ENCODE data around the gene BMAL1.

- TF ChIP-seq, protein P1, sequence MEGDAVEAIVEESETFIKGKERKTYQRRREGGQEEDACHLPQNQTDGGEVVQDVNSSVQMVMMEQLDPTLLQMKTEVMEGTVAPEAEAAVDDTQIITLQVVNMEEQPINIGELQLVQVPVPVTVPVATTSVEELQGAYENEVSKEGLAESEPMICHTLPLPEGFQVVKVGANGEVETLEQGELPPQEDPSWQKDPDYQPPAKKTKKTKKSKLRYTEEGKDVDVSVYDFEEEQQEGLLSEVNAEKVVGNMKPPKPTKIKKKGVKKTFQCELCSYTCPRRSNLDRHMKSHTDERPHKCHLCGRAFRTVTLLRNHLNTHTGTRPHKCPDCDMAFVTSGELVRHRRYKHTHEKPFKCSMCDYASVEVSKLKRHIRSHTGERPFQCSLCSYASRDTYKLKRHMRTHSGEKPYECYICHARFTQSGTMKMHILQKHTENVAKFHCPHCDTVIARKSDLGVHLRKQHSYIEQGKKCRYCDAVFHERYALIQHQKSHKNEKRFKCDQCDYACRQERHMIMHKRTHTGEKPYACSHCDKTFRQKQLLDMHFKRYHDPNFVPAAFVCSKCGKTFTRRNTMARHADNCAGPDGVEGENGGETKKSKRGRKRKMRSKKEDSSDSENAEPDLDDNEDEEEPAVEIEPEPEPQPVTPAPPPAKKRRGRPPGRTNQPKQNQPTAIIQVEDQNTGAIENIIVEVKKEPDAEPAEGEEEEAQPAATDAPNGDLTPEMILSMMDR (IDR thresholded peaks at IDR 0.05): no peak
- TF ChIP-seq EZH2phosphoT487 (IDR thresholded peaks at IDR 0.05): no peak
These were observed 49.8 kb downstream of the BMAL1 start for GRCh38 chr11:13327421-13327820.

Measured in neural progenitor cell (in vitro differentiated cells).